A549 (cell line): ENCODE measurements around the gene INPP1.
"Not testable (repeated sequence)": the region's sequence is repeated elsewhere in the genome, so short reads cannot be mapped to it uniquely, and the experiment has no call there.

ENCODE experiments used
- CHD2 ChIP-seq: fragments of 150-350 bp; IDR thresholded peaks from 2 replicates; pipeline ENCODE4 v1.6.1; 2014; ENCODE audit warnings: low read length; ENCODE audit not compliant: partially characterized antibody
- EP300 ChIP-seq, 2 experiments: fragments of >200 bp; sonication (Bioruptor Twin); formaldehyde crosslinking; IDR thresholded peaks; 2 replicates in 1 of 2; 3 replicates in 1 of 2; pipeline ENCODE4 v1.6.1; 2016 to 2017
- FOSL2 ChIP-seq, 2 experiments: fragments of 450-650 bp in 1 of 2; fragments of >200 bp in 1 of 2; sonication (Bioruptor Twin) in 1 of 2; formaldehyde crosslinking; IDR thresholded peaks; 2 replicates each; pipeline versions ENCODE4 v1.5.0 to v1.6.1; 2016 to 2020; ENCODE audit warnings: mild to moderate bottlenecking in 1 of 2, moderate library complexity in 1 of 2
- HOXA7 ChIP-seq: fragments of 250-450 bp; sonication (Bioruptor Pico); IDR thresholded peaks from 2 replicates; pipeline ENCODE4 v1.5.0; 2020; ENCODE audit warnings: mild to moderate bottlenecking, moderate library complexity
- JUN ChIP-seq, 2 experiments: fragments of >200 bp; sonication (Bioruptor Twin); formaldehyde crosslinking; IDR thresholded peaks; 2 replicates in 1 of 2; 3 replicates in 1 of 2; pipeline ENCODE4 v1.6.1; 2016 to 2017
- PHF8 ChIP-seq: fragments of 200-600 bp; sonication (generic); IDR thresholded peaks from 2 replicates; pipeline ENCODE4 v1.6.1; 2016; ENCODE audit warnings: low read depth, mild to moderate bottlenecking, antibody characterized with exemption, moderate library complexity, borderline replicate concordance
- POLR2A ChIP-seq: IDR thresholded peaks from 2 replicates; pipeline ENCODE4 v1.6.1; 2012; ENCODE audit warnings: mild to moderate bottlenecking, low read length
- RAD21 ChIP-seq, 2 experiments: fragments of >200 bp in 1 of 2; sonication (Bioruptor Twin) in 1 of 2; formaldehyde crosslinking in 1 of 2; IDR thresholded peaks in 1 of 2; conservative IDR thresholded peaks in 1 of 2; 2 replicates in 1 of 2; 3 replicates in 1 of 2; pipeline ENCODE4 v1.6.1; 2012 to 2018; ENCODE audit warnings: inconsistent platforms in 1 of 2
- SMC3 ChIP-seq: fragments of >200 bp; sonication (Bioruptor Twin); formaldehyde crosslinking; IDR thresholded peaks from 3 replicates; pipeline ENCODE4 v1.6.1; 2018; ENCODE audit warnings: inconsistent platforms
- ZSCAN20 ChIP-seq: fragments of 250-450 bp; sonication (Bioruptor Pico); IDR thresholded peaks from 2 replicates; pipeline ENCODE4 v1.8.0; 2022; ENCODE audit warnings: mild to moderate bottlenecking, moderate library complexity
- TF ChIP-seq, protein P1 (sequence below): fragments of 450-650 bp; IDR thresholded peaks from 2 replicates; pipeline ENCODE4 v1.6.1; 2014; ENCODE audit warnings: antibody characterized with exemption
- TF ChIP-seq, protein P2 (sequence below): fragments of 200-600 bp; sonication (generic); IDR thresholded peaks from 2 replicates; pipeline ENCODE4 v1.6.1; 2016; ENCODE audit warnings: antibody characterized with exemption, mild to moderate bottlenecking, moderate library complexity
- TF ChIP-seq, protein P3 (sequence below): fragments of >200 bp; sonication (Bioruptor Twin); formaldehyde crosslinking; IDR thresholded peaks from 3 replicates; pipeline ENCODE4 v1.5.1; 2016
- TF ChIP-seq, protein P4 (sequence below): IDR thresholded peaks from 2 replicates; pipeline ENCODE4 v1.6.1; 2012

DNA sequence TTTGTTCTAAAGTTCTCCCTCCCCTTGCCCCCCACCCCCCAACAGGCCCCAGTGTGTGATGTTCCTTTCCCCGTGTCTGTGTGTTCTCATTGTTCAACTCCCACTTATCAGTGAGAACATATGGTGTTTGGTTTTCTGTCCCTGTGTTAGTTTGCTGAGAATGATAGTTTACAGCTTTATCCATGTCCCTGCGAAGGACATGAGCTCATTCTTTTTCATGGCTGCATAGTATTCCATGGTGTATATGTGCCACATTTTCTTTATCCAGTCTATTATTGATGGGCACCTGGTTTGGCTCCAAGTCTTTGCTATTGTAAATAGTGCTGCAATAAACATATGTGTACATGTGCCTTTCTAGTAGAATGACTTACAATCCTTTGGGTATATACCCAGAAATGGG lies 45.5 kb upstream of the INPP1 start:
- TF ChIP-seq, protein P1, sequence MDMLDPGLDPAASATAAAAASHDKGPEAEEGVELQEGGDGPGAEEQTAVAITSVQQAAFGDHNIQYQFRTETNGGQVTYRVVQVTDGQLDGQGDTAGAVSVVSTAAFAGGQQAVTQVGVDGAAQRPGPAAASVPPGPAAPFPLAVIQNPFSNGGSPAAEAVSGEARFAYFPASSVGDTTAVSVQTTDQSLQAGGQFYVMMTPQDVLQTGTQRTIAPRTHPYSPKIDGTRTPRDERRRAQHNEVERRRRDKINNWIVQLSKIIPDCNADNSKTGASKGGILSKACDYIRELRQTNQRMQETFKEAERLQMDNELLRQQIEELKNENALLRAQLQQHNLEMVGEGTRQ, result not testable (repeated sequence)
- TF ChIP-seq, protein P2, sequence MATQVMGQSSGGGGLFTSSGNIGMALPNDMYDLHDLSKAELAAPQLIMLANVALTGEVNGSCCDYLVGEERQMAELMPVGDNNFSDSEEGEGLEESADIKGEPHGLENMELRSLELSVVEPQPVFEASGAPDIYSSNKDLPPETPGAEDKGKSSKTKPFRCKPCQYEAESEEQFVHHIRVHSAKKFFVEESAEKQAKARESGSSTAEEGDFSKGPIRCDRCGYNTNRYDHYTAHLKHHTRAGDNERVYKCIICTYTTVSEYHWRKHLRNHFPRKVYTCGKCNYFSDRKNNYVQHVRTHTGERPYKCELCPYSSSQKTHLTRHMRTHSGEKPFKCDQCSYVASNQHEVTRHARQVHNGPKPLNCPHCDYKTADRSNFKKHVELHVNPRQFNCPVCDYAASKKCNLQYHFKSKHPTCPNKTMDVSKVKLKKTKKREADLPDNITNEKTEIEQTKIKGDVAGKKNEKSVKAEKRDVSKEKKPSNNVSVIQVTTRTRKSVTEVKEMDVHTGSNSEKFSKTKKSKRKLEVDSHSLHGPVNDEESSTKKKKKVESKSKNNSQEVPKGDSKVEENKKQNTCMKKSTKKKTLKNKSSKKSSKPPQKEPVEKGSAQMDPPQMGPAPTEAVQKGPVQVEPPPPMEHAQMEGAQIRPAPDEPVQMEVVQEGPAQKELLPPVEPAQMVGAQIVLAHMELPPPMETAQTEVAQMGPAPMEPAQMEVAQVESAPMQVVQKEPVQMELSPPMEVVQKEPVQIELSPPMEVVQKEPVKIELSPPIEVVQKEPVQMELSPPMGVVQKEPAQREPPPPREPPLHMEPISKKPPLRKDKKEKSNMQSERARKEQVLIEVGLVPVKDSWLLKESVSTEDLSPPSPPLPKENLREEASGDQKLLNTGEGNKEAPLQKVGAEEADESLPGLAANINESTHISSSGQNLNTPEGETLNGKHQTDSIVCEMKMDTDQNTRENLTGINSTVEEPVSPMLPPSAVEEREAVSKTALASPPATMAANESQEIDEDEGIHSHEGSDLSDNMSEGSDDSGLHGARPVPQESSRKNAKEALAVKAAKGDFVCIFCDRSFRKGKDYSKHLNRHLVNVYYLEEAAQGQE, result not testable (repeated sequence)
- TF ChIP-seq JUN (IDR thresholded peaks at IDR 0.05); RAD21 (conservative IDR thresholded peaks at IDR 0.05 in 1 of 2, IDR thresholded peaks at IDR 0.05 in 1 of 2); SMC3; FOSL2 (IDR thresholded peaks at IDR 0.05); FOSL2 (CRISPR knock-in tag; IDR thresholded peaks at IDR 0.05); PHF8; POLR2A; HOXA7 (CRISPR knock-in tag); ZSCAN20 (CRISPR knock-in tag); EP300 (IDR thresholded peaks at IDR 0.05); CHD2: not testable (repeated sequence)
- TF ChIP-seq, protein P3, sequence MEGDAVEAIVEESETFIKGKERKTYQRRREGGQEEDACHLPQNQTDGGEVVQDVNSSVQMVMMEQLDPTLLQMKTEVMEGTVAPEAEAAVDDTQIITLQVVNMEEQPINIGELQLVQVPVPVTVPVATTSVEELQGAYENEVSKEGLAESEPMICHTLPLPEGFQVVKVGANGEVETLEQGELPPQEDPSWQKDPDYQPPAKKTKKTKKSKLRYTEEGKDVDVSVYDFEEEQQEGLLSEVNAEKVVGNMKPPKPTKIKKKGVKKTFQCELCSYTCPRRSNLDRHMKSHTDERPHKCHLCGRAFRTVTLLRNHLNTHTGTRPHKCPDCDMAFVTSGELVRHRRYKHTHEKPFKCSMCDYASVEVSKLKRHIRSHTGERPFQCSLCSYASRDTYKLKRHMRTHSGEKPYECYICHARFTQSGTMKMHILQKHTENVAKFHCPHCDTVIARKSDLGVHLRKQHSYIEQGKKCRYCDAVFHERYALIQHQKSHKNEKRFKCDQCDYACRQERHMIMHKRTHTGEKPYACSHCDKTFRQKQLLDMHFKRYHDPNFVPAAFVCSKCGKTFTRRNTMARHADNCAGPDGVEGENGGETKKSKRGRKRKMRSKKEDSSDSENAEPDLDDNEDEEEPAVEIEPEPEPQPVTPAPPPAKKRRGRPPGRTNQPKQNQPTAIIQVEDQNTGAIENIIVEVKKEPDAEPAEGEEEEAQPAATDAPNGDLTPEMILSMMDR, result not testable (repeated sequence)
- TF ChIP-seq, protein P4, sequence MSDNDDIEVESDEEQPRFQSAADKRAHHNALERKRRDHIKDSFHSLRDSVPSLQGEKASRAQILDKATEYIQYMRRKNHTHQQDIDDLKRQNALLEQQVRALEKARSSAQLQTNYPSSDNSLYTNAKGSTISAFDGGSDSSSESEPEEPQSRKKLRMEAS, result not testable (repeated sequence)
